Activated T-helper 17 cell treated with anti-CD3 and anti-CD28 coated beads, Interleukin-2, amount 50 U/mL, for 72 hours (primary cell): Measurements from ENCODE around the gene EN2. TPM values are rescaled to one million over a fixed set of nuclear protein-coding genes. Genes with fewer than 3 reads are reported as not detected.

ENCODE experiments used
- ATAC-seq: fragments of 150-1000 bp; cut with Tn5 transposase; replicated peaks from 2 replicates; pipeline ENCODE4 v1.10.0; 2021; ENCODE audit warnings: mild to moderate bottlenecking, moderate library complexity
- H3K27ac Mint-ChIP-seq: one replicate; pipeline ENCODE4 v1.8.0; 2022; ENCODE audit warnings: mixed read lengths
- H3K27me3 Mint-ChIP-seq: one replicate; pipeline ENCODE4 v1.8.0; 2022; ENCODE audit warnings: mixed read lengths
- H3K36me3 Mint-ChIP-seq: one replicate; pipeline ENCODE4 v1.8.0; 2022; ENCODE audit warnings: low read depth, mild to moderate bottlenecking, mixed read lengths
- H3K4me1 Mint-ChIP-seq: one replicate; pipeline ENCODE4 v1.8.0; 2022; ENCODE audit warnings: mixed read lengths
- H3K4me3 Mint-ChIP-seq: one replicate; pipeline ENCODE4 v1.8.0; 2022; ENCODE audit warnings: mild to moderate bottlenecking, mixed read lengths
- H3K9me3 Mint-ChIP-seq: one replicate; pipeline ENCODE4 v1.8.0; 2022; ENCODE audit warnings: mixed read lengths
- total RNA-seq, 2 donors: library from RNA; stranded (reverse); gene quantifications; one replicate each; pipeline ENCODE4 v1.2.3, GENCODE V29; 2022

The EN2 gene
- total RNA-seq, 2 donors from 2014 or later = not detected

GRCh38 chr7:155471718-155472117 is 13.8 kb downstream of the EN2 start:
- Mint-ChIP-seq H3K27ac (no peak overlapping the region), H3K9me3 (no peaks in the 10 kb centered on the region), H3K4me1 (peaks cover 4% of the 10 kb centered on the region), H3K27me3 (peaks cover 78% of the 10 kb centered on the region), H3K36me3 (no peaks in the 10 kb centered on the region), H3K4me3 (no peak overlapping the region)
- no peak for ATAC-seq

- Mint-ChIP-seq H3K27me3 (peaks cover 48% of the 10 kb centered on the region), H3K4me1 (peaks cover 7% of the 10 kb centered on the region), H3K27ac (no peak overlapping the region), H3K36me3 (no peaks in the 10 kb centered on the region), H3K4me3 (peak overlapping the region; percentile 1), H3K9me3 (peaks cover 8% of the 10 kb centered on the region)
- peak; percentile 97 for ATAC-seq
These were observed 19.5 kb downstream of the EN2 start for GRCh38 chr7:155477476-155477875.

- no peak for ATAC-seq
- no peaks in the 10 kb centered on the region for H3K36me3 Mint-ChIP-seq
- peaks cover 10% of the 10 kb centered on the region for H3K4me1 Mint-ChIP-seq
These were observed 23.8 kb downstream of the EN2 start for GRCh38 chr7:155481764-155482163.

GRCh38 chr7:155482511-155483183 is 24.7 kb downstream of the EN2 start:
- H3K27me3 Mint-ChIP-seq = peaks cover 13% of the 10 kb centered on the region
- H3K27ac Mint-ChIP-seq = peak overlapping the region; percentile 4
- ATAC-seq = peak; percentile 69
- peak overlapping the region; percentile 65 for H3K4me3 Mint-ChIP-seq
- peaks cover 6% of the 10 kb centered on the region for H3K4me1 Mint-ChIP-seq
- H3K36me3 Mint-ChIP-seq = no peaks in the 10 kb centered on the region
- H3K9me3 Mint-ChIP-seq = peaks cover 8% of the 10 kb centered on the region

More at GRCh38 chr7:155481764-155482163, 23.8 kb downstream of the EN2 start:
- H3K27me3 Mint-ChIP-seq = peaks cover 11% of the 10 kb centered on the region
- no peak overlapping the region for H3K27ac Mint-ChIP-seq
- peaks cover 8% of the 10 kb centered on the region for H3K9me3 Mint-ChIP-seq
- H3K4me3 Mint-ChIP-seq = peak overlapping the region; percentile 65

- H3K4me3 Mint-ChIP-seq = peak overlapping the region; percentile 65
- H3K4me1 Mint-ChIP-seq = peaks cover 3% of the 10 kb centered on the region
- H3K9me3 Mint-ChIP-seq = peaks cover 8% of the 10 kb centered on the region
- H3K36me3 Mint-ChIP-seq = no peaks in the 10 kb centered on the region
- ATAC-seq = peak; percentile 69
- H3K27me3 Mint-ChIP-seq = peaks cover 13% of the 10 kb centered on the region
- H3K27ac Mint-ChIP-seq = peak overlapping the region; percentile 4
These were observed 25.3 kb downstream of the EN2 start for GRCh38 chr7:155483245-155483644.

- Mint-ChIP-seq H3K4me1 (peaks cover 3% of the 10 kb centered on the region), H3K27me3 (peaks cover 14% of the 10 kb centered on the region), H3K4me3 (peak overlapping the region; percentile 65), H3K27ac (no peak overlapping the region), H3K36me3 (no peaks in the 10 kb centered on the region), H3K9me3 (peaks cover 8% of the 10 kb centered on the region)
- ATAC-seq = no peak
These were observed 26.0 kb downstream of the EN2 start for GRCh38 chr7:155483868-155484325.

GRCh38 chr7:155484483-155485399 is 26.8 kb downstream of the EN2 start:
- Mint-ChIP-seq H3K27me3 (peaks cover 13% of the 10 kb centered on the region), H3K27ac (no peak overlapping the region), H3K36me3 (no peaks in the 10 kb centered on the region), H3K4me1 (peaks cover 3% of the 10 kb centered on the region), H3K4me3 (no peak overlapping the region), H3K9me3 (peaks cover 8% of the 10 kb centered on the region)
- ATAC-seq = no peak

GRCh38 chr7:155486783-155487508 is 29.0 kb downstream of the EN2 start:
- peaks cover 6% of the 10 kb centered on the region for H3K36me3 Mint-ChIP-seq
- no peak for ATAC-seq
- peaks cover 9% of the 10 kb centered on the region for H3K9me3 Mint-ChIP-seq
- no peak overlapping the region for H3K27ac Mint-ChIP-seq
- H3K4me1 Mint-ChIP-seq = peaks cover 12% of the 10 kb centered on the region
- no peak overlapping the region for H3K4me3 Mint-ChIP-seq
- peaks cover 15% of the 10 kb centered on the region for H3K27me3 Mint-ChIP-seq

- peaks cover 4% of the 10 kb centered on the region for H3K9me3 Mint-ChIP-seq
- peaks cover 15% of the 10 kb centered on the region for H3K27me3 Mint-ChIP-seq
- H3K27ac Mint-ChIP-seq = no peak overlapping the region
- no peak for ATAC-seq
- no peak overlapping the region for H3K4me3 Mint-ChIP-seq
- peaks cover 6% of the 10 kb centered on the region for H3K36me3 Mint-ChIP-seq
- H3K4me1 Mint-ChIP-seq = peaks cover 15% of the 10 kb centered on the region
These were observed 29.9 kb downstream of the EN2 start for GRCh38 chr7:155487509-155488482.

GRCh38 chr7:155488483-155489127 is 30.7 kb downstream of the EN2 start:
- Mint-ChIP-seq H3K4me3 (no peak overlapping the region), H3K27ac (no peak overlapping the region), H3K4me1 (peaks cover 12% of the 10 kb centered on the region), H3K36me3 (peaks cover 6% of the 10 kb centered on the region), H3K27me3 (peaks cover 12% of the 10 kb centered on the region), H3K9me3 (peaks cover 4% of the 10 kb centered on the region)
- no peak for ATAC-seq

- Mint-ChIP-seq H3K4me3 (peak overlapping the region; percentile 4), H3K27ac (no peak overlapping the region), H3K4me1 (peaks cover 12% of the 10 kb centered on the region), H3K36me3 (peaks cover 6% of the 10 kb centered on the region), H3K27me3 (peaks cover 12% of the 10 kb centered on the region), H3K9me3 (peaks cover 4% of the 10 kb centered on the region)
- no peak for ATAC-seq
These were observed 31.4 kb downstream of the EN2 start for GRCh38 chr7:155489158-155489840.

- Mint-ChIP-seq H3K36me3 (peaks cover 6% of the 10 kb centered on the region), H3K4me3 (peak overlapping the region; percentile 84), H3K27me3 (peaks cover 12% of the 10 kb centered on the region), H3K9me3 (peaks cover 4% of the 10 kb centered on the region), H3K4me1 (peaks cover 12% of the 10 kb centered on the region), H3K27ac (no peak overlapping the region)
- peak; percentile 15 for ATAC-seq
These were observed 32.1 kb downstream of the EN2 start for GRCh38 chr7:155489862-155490696.
